ENCODE results near the gene DIRAS1. TPM values are rescaled to one million over a fixed set of nuclear protein-coding genes. Genes with fewer than 3 reads are reported as not detected.
"Not testable (repeated sequence)": the region's sequence is repeated elsewhere in the genome, so short reads cannot be mapped to it uniquely, and the experiment has no call there.

The DIRAS1 gene
- total RNA-seq, 1 experiment from 2014 or later, result 13.5 TPM

DNA sequence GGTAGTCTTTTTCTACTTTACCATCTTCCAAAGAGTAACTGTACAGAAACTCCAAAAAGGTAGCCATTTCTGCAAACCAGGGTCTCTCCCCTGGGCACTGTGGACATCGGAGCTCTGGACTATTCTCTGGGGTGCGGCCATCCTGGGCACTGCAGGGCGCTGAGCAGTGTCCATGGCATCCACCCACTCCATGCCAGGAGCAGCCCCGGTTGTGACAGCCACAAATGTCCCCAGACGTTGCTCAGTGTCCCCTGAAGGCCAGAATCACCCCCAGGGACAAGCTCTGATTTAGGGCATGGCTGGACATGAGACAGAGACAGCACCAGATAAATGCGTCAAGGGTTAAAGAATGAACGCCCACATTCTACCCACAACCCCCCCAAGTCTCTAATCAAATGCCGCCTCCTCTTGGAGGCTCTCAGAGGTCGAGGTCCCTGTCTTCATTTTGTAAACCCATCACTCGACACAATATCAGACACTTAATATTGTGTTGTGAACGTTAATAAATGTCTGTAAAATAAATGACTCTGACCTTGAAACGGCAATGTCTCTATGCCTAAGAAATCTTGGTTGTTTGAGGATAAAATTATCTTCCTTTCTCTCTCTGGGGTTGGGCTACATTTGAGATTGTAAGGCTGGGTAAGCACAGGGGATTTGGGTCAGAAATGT lies 27.5 kb downstream of the DIRAS1 start:
- no peak for DNase-seq (ENCODE audit: low spot score)
- in situ Hi-C loops (cut with HindIII; ENCODE audit: low sequenced_read_pairs), result no loop called here

DNA sequence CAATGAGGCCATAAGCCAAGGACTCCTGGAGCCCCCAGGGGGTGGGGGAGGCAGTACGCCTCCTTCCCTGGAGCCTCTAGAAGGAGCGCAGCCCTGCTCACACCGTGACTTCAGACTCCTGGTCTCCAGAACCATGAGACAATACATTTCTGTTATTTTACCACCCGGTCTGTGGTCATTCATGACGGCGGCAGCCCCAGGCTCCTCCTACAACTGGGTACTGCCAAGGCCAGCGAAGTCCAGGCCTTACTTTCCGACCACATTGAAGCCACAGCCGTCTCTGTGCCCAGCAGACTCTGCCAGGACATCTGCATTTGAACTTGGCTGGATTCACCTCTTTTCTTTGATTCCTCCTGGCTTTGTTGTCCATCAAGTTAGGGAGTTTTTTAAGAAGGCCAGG lies 29.2 kb downstream of the DIRAS1 start:
- DNase-seq (ENCODE audit: low spot score), result no peak
- in situ Hi-C loops (cut with HindIII; ENCODE audit: low sequenced_read_pairs), result no loop called here

DNA sequence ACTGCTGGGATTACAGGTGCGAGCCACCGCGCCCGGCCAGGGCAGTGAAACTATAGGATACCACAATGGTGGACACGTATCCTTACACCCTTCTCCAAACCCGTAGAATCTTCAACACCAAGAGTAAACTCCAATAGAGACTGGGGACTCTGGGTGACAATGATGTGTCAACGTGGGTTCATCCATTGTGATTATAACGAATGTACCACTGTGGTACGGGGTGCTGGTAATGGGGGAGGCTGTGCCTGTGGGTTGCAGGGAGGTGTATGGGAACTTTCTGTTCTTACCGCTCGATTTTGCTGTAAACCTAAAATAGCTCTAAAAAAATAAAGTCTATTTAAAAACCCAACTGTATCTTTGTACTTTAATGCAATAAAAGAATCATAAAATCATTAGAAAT lies 30.3 kb downstream of the DIRAS1 start:
- in situ Hi-C loops (cut with HindIII; ENCODE audit: low sequenced_read_pairs), result no loop called here
- DNase-seq (ENCODE audit: low spot score), result no peak

DNA sequence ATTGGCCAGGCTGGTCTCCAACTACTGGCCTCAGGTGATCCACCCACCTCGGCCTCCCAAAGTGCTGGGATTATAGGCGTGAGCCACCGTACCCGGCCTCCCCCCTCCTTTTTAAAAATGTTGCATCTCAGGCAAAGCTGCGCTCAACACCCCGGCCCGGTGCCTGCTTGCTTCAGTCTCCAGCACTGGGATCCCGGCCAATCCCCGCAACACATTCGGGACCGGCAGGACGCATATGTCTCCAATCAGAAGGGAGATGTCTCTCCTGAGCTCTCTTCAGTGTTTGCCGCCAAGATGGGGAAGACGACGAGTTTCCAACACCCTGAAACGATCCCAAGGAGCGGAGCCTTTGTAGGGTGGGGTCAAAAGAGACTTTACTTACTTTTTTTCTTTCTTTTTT lies 34.8 kb downstream of the DIRAS1 start:
- in situ Hi-C loops (cut with HindIII; ENCODE audit: low sequenced_read_pairs), result no loop called here
- no peak for DNase-seq (ENCODE audit: low spot score)

DNA sequence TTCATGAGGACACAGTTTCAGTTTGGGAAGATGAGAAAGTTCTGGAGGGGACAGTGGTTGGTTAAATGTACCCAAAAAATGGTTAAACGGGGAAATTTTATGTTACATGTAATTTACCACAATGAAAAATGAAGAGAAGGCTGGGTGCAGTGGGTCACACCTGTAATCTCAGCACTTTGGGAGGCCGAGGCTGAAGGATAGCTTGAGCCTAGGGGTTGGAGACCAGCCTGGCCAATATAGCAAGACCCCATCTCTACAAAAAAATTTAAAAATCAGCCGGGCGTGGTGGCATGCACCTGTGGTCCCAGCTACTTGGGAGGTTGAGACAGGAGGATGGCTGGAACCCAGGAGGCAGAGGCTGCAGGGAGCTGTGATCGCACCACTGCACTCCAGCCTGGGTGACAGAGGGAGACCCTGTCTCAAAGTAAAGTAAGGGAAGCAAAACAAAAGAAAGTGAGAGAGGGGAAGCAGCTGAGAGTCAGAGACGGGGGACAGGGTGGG lies 35.9 kb downstream of the DIRAS1 start:
- in situ Hi-C loops (cut with HindIII; ENCODE audit: low sequenced_read_pairs), result no loop called here
- no peak for DNase-seq (ENCODE audit: low spot score)

DNA sequence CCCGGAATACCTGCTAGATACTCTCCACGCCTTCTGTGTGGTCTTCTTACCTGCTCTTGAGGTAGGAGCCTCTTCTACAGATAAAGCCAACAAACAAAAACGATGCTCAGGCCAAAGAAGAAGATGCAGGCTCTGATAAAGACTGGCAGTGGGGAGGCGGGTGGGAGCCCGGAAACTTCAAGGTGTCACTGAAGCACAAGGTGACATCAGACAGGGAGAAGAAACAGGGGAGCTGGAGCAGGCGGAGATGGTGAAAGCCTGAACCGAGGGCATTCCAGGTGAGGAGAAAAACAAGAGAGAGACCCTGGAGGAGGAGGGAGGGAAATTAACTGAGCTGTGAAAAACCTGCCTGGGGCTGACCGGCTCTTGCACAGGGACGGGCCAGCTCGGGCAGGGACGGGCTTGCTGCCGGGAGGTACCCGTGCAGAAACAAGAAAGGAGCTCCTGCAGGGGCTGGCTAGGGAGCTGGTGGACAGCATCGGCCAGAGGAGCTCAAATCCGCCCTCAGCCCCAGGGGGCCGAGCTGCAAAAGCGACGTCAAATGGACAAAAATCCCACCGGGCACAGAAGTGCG lies 37.7 kb downstream of the DIRAS1 start:
- DNase-seq (ENCODE audit: low spot score), result no peak
- in situ Hi-C loops (cut with HindIII; ENCODE audit: low sequenced_read_pairs), result no loop called here

DNA sequence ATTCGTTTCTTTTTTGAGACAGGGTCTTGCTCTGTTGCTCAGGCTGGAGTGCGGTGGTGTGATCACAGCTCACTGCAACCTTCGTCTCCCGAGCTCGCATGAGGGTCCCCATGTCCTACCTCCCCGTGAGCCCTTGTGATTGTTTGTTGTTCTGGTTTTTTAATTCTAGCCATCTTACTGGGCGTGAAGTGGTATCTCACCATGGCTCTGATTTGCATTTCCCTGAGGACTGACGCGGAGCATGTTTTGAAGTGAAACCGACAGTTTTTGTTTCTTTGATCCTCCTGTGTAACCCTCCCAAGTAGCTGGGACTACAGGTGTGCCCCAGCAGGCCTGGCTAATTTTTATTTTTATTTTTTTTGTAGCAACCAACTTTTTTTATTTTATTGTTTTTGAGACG lies 40.4 kb downstream of the DIRAS1 start:
- DNase-seq (ENCODE audit: low spot score), result no peak
- in situ Hi-C loops (cut with HindIII; ENCODE audit: low sequenced_read_pairs), result no loop called here

DNA sequence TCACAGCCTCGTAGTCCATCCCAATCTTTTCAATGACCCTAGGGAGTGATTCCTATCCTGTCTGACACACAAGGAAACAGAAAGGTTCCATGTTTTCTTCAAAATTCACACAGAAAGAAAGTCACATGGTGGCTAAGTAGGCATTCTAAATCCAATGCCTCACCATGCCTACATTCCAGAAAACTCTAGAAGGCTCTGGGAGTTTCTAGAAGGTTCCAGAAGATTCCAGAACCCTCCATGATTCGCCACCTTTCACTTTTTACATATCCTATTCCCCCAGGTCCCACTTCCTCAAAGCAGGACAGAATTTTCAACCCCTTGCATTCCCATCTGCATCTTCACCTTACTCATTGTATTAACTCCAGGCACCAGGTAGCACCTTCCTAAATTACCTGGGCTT lies 41.7 kb downstream of the DIRAS1 start:
- DNase-seq (ENCODE audit: low spot score), result no peak
- in situ Hi-C loops (cut with HindIII; ENCODE audit: low sequenced_read_pairs), result no loop called here

DNA sequence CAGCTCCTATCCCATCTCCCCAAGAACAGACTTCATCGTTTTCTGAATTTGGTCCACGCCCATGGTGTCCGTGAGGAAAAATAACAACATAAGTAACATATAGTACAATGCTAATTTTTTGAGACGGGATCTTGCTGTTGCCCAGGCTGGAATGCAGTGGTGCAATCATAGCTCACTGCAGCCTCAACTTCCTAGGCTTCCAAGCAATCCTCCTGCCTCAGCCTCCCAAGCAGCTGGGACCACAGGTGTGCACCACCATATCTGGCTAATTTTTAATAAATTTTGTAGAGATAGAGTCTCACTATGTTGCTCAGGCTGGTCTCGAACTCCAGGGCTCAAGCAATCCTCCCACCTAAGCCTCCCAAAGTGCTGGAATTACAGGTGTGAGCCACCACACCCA lies 42.2 kb downstream of the DIRAS1 start:
- in situ Hi-C loops (cut with HindIII; ENCODE audit: low sequenced_read_pairs); DNase-seq (ENCODE audit: low spot score): not testable (repeated sequence)

DNA sequence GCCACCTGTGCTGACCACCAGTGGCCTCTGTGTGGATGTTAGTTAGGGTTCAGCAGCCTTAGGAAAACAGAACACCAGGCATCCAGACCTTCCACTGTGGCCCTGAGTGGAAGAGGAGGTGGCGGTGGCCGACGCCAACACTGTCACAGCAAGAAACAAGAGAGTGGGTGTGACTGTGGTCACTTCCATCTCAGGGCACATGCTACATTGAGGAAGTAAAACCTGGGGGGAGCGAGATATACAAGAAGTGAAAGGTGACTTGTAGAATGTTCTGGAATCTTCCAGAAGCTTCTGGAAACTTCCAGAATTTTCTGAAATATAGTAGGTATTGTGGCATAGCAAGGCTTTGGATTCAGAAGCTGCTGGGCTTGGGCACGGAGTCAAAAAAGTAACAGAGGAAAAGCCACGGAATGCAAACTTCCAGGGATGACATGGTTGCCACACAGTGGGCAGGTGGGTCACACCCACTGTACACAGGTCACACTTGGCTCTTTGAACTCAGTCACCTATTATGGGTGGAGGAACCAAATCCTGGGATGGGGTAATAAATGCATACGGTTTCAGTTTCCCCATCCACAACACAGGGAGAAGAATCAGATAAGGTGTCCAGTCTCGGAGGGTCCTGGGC lies 43.0 kb downstream of the DIRAS1 start:
- DNase-seq (ENCODE audit: low spot score), result no peak
- in situ Hi-C loops (cut with HindIII; ENCODE audit: low sequenced_read_pairs), result no loop called here

DNA sequence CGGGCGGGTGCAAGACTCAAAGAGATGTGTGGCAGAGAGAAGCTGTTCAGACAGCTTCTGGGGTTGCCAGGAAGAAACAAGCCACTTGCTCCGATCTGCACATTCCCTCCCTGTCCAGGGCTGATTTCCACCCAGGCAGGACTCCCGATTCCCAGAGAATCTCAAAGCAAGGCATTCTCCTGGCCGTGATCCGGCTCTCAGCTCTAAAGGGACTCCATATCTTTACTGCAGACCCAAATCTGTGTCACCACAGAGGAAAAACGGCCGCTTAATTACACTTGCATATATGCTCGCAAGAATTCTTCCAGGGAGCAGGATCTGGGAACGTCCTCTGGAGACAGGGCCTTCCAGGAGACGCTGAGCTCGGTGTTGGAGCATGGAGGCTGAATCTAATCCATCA lies 44.3 kb downstream of the DIRAS1 start:
- in situ Hi-C loops (cut with HindIII; ENCODE audit: low sequenced_read_pairs), result no loop called here

DNA sequence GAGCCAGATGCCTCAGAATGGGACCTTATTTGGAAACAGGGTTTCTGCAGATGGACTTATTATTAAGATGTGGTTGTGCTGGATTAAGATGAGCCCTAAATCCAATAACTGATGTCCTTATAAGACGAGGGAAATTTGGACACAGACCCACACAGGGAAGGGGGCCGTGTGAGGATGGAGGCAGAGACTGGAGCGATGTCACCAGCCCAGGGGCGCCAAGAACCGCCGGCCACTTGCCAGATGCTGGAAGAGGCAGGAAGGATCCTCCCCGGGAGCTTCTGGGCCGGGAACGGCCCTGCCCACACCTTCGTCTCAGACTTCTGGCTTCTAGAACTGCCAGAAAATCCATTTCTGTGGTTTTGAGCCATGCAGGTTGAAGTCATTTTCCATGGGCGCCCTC lies 45.3 kb downstream of the DIRAS1 start:
- no peak for DNase-seq (ENCODE audit: low spot score)
- in situ Hi-C loops (cut with HindIII; ENCODE audit: low sequenced_read_pairs), result no loop called here

More for the DNA sequence above, 44.3 kb downstream of the DIRAS1 start:
- DNase-seq (ENCODE audit: low spot score), result no peak

DNA sequence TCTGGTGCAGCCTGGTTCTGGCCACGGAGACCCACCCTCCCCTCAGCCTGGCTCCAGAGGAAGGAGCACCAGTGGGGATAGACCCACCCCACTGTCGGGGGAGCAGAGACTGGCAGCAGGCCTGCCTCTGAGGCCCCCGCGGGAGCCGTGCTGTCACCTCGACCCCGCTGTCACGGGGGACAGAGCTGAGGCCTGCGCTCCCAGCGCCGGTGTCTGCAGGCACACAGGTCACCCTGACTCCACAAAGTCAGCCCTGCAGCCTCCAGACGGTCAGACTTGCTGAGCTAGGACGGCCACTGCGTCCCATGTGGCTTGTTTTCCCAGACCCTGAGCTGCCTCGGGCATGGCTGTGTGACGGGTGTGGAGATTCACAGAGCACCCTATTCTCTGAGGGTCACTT lies 51.0 kb downstream of the DIRAS1 start:
- in situ Hi-C loops (cut with HindIII; ENCODE audit: low sequenced_read_pairs), result no loop called here
- no peak for DNase-seq (ENCODE audit: low spot score)

DNA sequence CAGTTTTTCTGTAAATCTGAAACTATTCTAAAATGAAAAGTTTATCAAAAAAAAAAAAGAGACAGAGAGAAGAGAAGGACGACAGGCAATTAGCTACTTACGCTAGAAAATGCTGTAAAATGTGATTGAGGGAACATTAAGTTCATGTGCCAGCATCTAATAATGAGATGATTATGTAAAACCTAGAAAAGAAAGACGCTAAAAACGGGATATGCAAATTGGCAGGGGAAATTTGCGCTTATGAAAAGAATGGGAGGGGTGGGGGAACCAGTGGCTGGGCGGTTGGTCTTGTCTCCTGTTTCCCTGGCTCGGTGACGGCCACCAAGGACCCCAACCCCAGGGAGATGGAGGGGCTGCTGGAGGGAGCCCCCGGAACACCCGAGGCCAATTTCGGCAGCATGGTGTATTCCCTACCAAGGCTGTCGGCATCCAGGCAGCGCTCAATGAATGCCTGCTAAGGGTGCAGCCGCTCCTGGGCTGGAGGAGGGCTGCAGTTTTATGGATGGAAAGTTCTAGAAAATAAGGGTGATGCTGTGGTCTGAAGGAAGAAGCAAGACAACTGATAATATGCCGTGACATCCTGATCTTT lies 52.9 kb downstream of the DIRAS1 start:
- in situ Hi-C loops (cut with HindIII; ENCODE audit: low sequenced_read_pairs), result no loop called here
- DNase-seq (ENCODE audit: low spot score), result no peak

DNA sequence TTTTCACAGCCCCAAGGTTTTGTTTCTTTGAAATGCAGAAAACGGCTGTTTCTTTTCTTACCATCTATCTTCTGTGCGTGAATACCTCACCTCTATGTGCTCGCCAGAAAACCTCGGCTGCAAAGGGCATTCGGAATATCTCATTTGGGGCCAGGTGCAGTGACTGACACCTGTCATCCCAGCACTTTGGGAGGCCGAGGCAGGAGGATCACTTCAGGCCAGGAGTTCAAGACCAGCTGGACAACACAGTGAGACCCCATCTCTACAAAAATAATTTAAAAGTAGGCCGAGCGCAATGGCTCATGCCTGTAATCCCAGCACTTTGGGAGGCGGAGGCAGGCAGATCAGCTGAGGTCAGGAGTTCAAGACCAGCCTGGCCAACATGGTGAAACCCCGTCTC lies 53.8 kb downstream of the DIRAS1 start:
- in situ Hi-C loops (cut with HindIII; ENCODE audit: low sequenced_read_pairs); DNase-seq (ENCODE audit: low spot score): not testable (repeated sequence)

DNA sequence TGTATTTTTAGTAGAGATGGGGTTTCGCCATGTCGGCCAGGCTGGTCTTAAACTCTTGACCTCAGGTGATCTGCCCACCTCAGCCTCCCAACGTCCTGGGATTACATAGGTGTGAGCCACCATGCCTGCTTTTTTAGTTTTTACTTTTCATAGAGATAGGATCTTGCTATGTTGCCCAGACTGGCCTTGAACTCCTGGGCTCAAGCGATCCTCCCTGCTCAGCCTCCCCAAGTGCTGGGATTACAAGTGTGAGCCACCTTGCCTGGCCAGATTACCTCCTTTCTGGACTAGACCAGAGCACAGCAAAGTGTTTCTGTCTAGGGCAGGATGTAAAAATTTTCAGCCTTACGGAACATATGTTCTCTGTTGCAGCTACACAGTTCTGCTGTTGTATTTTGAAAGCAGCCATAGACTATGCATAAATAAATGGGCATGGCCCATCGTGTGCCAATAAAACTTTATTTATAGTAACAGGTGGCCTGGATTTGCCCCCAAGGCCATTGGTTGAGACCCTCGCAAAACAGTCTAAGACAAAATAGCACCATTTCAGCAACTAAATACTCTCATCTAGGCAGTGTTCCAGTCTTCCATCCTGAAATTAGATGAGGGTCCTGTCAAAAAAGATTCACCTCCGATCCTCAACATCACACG lies 54.7 kb downstream of the DIRAS1 start:
- DNase-seq (ENCODE audit: low spot score), result no peak
- in situ Hi-C loops (cut with HindIII; ENCODE audit: low sequenced_read_pairs), result no loop called here

DNA sequence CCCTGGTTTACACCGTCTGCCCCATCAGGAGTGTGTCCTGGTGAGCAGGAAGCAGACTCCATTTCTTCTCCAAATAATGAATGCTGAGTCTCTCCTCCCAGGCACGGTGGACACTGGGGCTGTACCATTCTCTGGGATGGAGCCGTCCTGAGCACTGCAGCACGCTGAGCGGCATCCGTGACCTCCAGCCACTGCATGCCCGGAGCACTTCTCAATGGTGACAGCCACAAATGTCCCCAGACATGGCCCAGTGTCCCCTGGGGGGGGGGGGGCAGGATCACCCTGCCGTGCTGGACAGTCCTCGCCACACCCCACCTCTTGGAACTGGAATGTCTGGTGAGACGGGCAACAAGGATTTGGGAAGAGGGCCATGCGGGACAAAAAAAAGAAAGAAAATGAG lies 56.1 kb downstream of the DIRAS1 start:
- in situ Hi-C loops (cut with HindIII; ENCODE audit: low sequenced_read_pairs), result no loop called here
- no peak for DNase-seq (ENCODE audit: low spot score)

Measured in G401 (cell line).